ENCODE results near the gene KRT17. TPM values are rescaled to one million over a fixed set of nuclear protein-coding genes. Genes with fewer than 3 reads are reported as not detected.

Gene KRT17
- 5.9 TPM for total RNA-seq
- long read RNA-seq, transcript KRT17-209 (8 exons, 1,651 nt): major isoform, 11 of 11 reads
- long read RNA-seq, partial matches to known transcripts: 0 of 11 reads
- long read RNA-seq, other reads (novel, unspliced or antisense): 0 of 11 reads

GRCh38 chr17:41624208-41625101 is at the start of gene KRT17:
KRT17 (minus strand) TSS chr17:41624575; CDS start chr17:41624509, 66 bp downstream.
- H3K4me1 ChIP-seq: no peaks in the 10 kb centered on the region
- DNase-seq (peak; percentile 68), ATAC-seq (peak; percentile 56)
- H3K36me3 ChIP-seq: no peaks in the 10 kb centered on the region
- no peaks in the 10 kb centered on the region for H3K27me3 ChIP-seq
- TF ChIP-seq CTCF (IDR thresholded peaks at IDR 0.05): no peak
- intact Hi-C loops (cut with DNase I): no loop called here
- no peak within 1 kb of the TSS for H3K27ac ChIP-seq
- no peaks in the 10 kb centered on the region for H3K9me3 ChIP-seq
- no peak within 1 kb of the TSS for H3K4me3 ChIP-seq

GRCh38 chr17:41672153-41672552 is 47.8 kb upstream of the KRT17 start:
- ATAC-seq: no peak
- no peak for TF ChIP-seq CTCF (IDR thresholded peaks at IDR 0.05)
- intact Hi-C loops (cut with DNase I): no loop called here

GRCh38 chr17:41667280-41668041 is 43.1 kb upstream of the KRT17 start:
- H3K36me3 ChIP-seq: no peaks in the 10 kb centered on the region
- DNase-seq (no peak), ATAC-seq (no peak)
- H3K27ac ChIP-seq: peak overlapping the region; percentile 86
- peaks cover 24% of the 10 kb centered on the region for H3K4me1 ChIP-seq
- no peaks in the 10 kb centered on the region for H3K27me3 ChIP-seq
- no peaks in the 10 kb centered on the region for H3K9me3 ChIP-seq
- no peak for TF ChIP-seq CTCF (IDR thresholded peaks at IDR 0.05)
- intact Hi-C loops (cut with DNase I): no loop called here
- H3K4me3 ChIP-seq: peak overlapping the region; percentile 56

More at GRCh38 chr17:41672153-41672552, 47.8 kb upstream of the KRT17 start:
- H3K9me3 ChIP-seq: no peaks in the 10 kb centered on the region
- no peak overlapping the region for H3K27ac ChIP-seq
- H3K4me1 ChIP-seq: peaks cover 26% of the 10 kb centered on the region
- no peaks in the 10 kb centered on the region for H3K36me3 ChIP-seq
- H3K4me3 ChIP-seq: no peak overlapping the region
- no peak for DNase-seq
- H3K27me3 ChIP-seq: no peaks in the 10 kb centered on the region

- no peaks in the 10 kb centered on the region for H3K36me3 ChIP-seq
- ATAC-seq: peak; percentile 86
- H3K27me3 ChIP-seq: no peaks in the 10 kb centered on the region
- peak; percentile 91 for DNase-seq
- H3K27ac ChIP-seq: peak overlapping the region; percentile 86
- peak; percentile 94 for TF ChIP-seq CTCF (IDR thresholded peaks at IDR 0.05)
- H3K4me3 ChIP-seq: peak overlapping the region; percentile 56
- H3K4me1 ChIP-seq: peaks cover 24% of the 10 kb centered on the region
- intact Hi-C loops (cut with DNase I): no loop called here
- no peaks in the 10 kb centered on the region for H3K9me3 ChIP-seq
Measured at GRCh38 chr17:41666708-41667279, 42.4 kb upstream of the KRT17 start.

GRCh38 chr17:41666237-41666641 is 41.9 kb upstream of the KRT17 start:
- intact Hi-C loops (cut with DNase I): no loop called here
- Histone ChIP-seq H3K9me3 (no peaks in the 10 kb centered on the region), H3K27ac (peak overlapping the region; percentile 86), H3K36me3 (no peaks in the 10 kb centered on the region), H3K27me3 (no peaks in the 10 kb centered on the region), H3K4me3 (peak overlapping the region; percentile 56), H3K4me1 (peaks cover 24% of the 10 kb centered on the region)
- DNase-seq (peak; percentile 70), ATAC-seq (peak; percentile 0)
- peak; percentile 6 for TF ChIP-seq CTCF (IDR thresholded peaks at IDR 0.05)

Measured in upper lobe of right lung (tissue), 1 donor.